Gastroesophageal sphincter (tissue), 3 donors: ENCODE data around the gene KCNB1.

Experiments
- CTCF ChIP-seq, 4 experiments: fragments of 200-600 bp in 2 of 4; fragments of 450-650 bp in 2 of 4; sonication (generic) in 1 of 4; IDR thresholded peaks; one replicate each; pipeline ENCODE4 v1.5.1; 2017 to 2019; ENCODE audit warnings: antibody characterized with exemption in 4 of 4, mild to moderate bottlenecking in 2 of 4, moderate library complexity in 2 of 4
- POLR2AphosphoS5 ChIP-seq: sonication (generic); formaldehyde crosslinking; IDR thresholded peaks from one replicate; pipeline ENCODE4 v1.6.1; 2017; ENCODE audit warnings: antibody characterized with exemption

- TF ChIP-seq CTCF (IDR thresholded peaks at IDR 0.05) (no peak), POLR2AphosphoS5 (no peak)
These were observed 46.8 kb downstream of the KCNB1 start for GRCh38 chr20:49435639-49436038.
